Fibroblast of lung (primary cell): ENCODE data around the gene TMEM139.

ENCODE experiments used
- EZH2 ChIP-seq: IDR thresholded peaks from 2 replicates; pipeline ENCODE4 v1.5.1; 2012; ENCODE audit warnings: low read length, control low read depth, mild to moderate bottlenecking; ENCODE audit errors: missing control alignments
- TF ChIP-seq, protein P1 (sequence below), 2 donors: IDR thresholded peaks in 1 of 2; conservative IDR thresholded peaks in 1 of 2; 1 replicate in 1 of 2; 2 replicates in 1 of 2; pipeline ENCODE4 v1.5.1; 2011 to 2012; ENCODE audit warnings: low read length in 2 of 2, control low read depth in 1 of 2, inconsistent platforms in 1 of 2, low read depth in 1 of 2, mild to moderate bottlenecking in 1 of 2

DNA sequence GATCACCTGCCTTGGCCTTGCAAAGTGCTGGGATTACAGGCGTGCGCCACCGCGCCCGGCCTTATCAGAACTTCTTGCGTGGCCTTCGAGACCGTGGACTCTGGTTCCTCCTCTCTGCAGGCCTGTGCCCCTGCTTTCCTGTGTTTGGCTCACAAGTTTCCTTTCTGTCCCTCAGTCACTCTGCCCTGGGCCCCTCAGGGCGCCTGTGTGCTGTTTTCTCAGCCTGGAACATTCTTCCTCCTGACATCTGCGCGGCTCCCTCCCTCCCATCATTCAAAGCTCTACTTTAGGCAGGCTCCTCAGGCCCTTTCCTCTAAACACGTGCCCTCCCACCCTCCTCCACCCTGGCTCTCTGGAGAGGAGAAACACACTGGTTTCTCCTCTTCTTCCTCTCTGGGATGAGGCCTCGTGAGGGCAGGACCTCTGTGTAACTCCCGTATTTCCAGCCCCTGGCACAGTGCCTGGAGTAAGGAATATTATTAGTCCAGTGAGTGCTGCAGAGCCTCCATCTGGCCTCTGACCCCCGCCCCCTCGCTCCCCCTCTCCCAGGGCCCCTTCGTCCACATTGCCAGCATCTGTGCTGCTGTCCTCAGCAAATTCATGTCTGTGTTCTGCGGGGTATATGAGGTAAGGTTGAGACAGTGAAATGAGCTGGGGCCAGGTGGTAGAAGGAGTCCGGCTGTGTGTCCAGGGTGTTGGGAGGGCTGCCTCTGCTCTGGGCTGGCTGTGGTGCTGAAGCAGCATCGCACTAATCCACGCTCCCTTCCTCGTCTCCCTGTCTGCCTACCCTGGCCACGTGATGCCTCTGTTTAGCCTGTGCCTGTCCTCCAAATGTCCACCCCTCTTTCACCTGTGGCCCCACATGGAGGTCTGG lies 38.2 kb downstream of the TMEM139 start:
- no peak for TF ChIP-seq EZH2
- TF ChIP-seq, protein P1, sequence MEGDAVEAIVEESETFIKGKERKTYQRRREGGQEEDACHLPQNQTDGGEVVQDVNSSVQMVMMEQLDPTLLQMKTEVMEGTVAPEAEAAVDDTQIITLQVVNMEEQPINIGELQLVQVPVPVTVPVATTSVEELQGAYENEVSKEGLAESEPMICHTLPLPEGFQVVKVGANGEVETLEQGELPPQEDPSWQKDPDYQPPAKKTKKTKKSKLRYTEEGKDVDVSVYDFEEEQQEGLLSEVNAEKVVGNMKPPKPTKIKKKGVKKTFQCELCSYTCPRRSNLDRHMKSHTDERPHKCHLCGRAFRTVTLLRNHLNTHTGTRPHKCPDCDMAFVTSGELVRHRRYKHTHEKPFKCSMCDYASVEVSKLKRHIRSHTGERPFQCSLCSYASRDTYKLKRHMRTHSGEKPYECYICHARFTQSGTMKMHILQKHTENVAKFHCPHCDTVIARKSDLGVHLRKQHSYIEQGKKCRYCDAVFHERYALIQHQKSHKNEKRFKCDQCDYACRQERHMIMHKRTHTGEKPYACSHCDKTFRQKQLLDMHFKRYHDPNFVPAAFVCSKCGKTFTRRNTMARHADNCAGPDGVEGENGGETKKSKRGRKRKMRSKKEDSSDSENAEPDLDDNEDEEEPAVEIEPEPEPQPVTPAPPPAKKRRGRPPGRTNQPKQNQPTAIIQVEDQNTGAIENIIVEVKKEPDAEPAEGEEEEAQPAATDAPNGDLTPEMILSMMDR (conservative IDR thresholded peaks at IDR 0.05 in 1 of 2, IDR thresholded peaks at IDR 0.05 in 1 of 2; ENCODE audit: low read depth in 1 of 2, low read length in 2 of 2) = no peak
